Bronchial epithelial cell (primary cell): ENCODE measurements around the gene SUPT3H. TPM values are rescaled to one million over a fixed set of nuclear protein-coding genes. Genes with fewer than 3 reads are reported as not detected.
A peak's percentile ranks its signal among the peaks of the same experiment; 100 is the strongest.

Experiments used
- DNase-seq: peaks from one replicate; pipeline ENCODE4 v3.0.0-alpha.2; 2010; ENCODE audit warnings: low read depth
- FAIRE-seq: peaks from 2 replicates; lab custom pipeline; 2011; peaks lifted over from hg19 to GRCh38; lab: Jason Lieb, UNC
- H3K27me3 ChIP-seq: 2 replicates; pipeline ENCODE4 v1.5.1; 2011; ENCODE audit warnings: low read length; ENCODE audit not compliant: control insufficient read depth, insufficient read depth
- H3K36me3 ChIP-seq: 2 replicates; pipeline ENCODE4 v1.5.1; 2011; ENCODE audit warnings: low read length; ENCODE audit not compliant: control insufficient read depth, insufficient read depth
- H3K4me3 ChIP-seq: 2 replicates; pipeline ENCODE4 v1.5.1; 2011; ENCODE audit warnings: mild to moderate bottlenecking, low read depth, low read length, control low read depth
- CTCF ChIP-seq: IDR thresholded peaks from 2 replicates; pipeline ENCODE4 v1.5.1; 2011; ENCODE audit warnings: mild to moderate bottlenecking, moderate library complexity, low read length, control low read depth, inconsistent platforms; ENCODE audit not compliant: insufficient read depth, severe bottlenecking
- total RNA-seq: library from RNA; depleted of rRNA; stranded (reverse); fragments of >200 nt; gene quantifications from 2 replicates; pipeline ENCODE4 v1.2.1, GENCODE V29; 2014

The SUPT3H gene
- total RNA-seq, 1 donor from 2014 or later = 12.9 TPM

GRCh38 chr6:45310118-45310788, 67.5 kb downstream of the SUPT3H start:
- H3K4me3 ChIP-seq = no peak overlapping the region
- FAIRE-seq (no peak), DNase-seq (no peak)
- H3K36me3 ChIP-seq = no peaks in the 10 kb centered on the region
- H3K27me3 ChIP-seq = no peaks in the 10 kb centered on the region
- TF ChIP-seq CTCF = no peak

- FAIRE-seq = no peak
These were observed 72.2 kb downstream of the SUPT3H start for GRCh38 chr6:45305546-45305945.

GRCh38 chr6:45302832-45303231, 74.9 kb downstream of the SUPT3H start:
- no peak for TF ChIP-seq CTCF
- no peak overlapping the region for H3K4me3 ChIP-seq
- FAIRE-seq = no peak
- DNase-seq = no peak
- H3K36me3 ChIP-seq = no peaks in the 10 kb centered on the region
- H3K27me3 ChIP-seq = no peaks in the 10 kb centered on the region

More at GRCh38 chr6:45305546-45305945, 72.2 kb downstream of the SUPT3H start:
- Histone ChIP-seq H3K36me3 (no peaks in the 10 kb centered on the region), H3K27me3 (no peaks in the 10 kb centered on the region), H3K4me3 (no peak overlapping the region)
- peak; percentile 79 for DNase-seq
- TF ChIP-seq CTCF = no peak

- FAIRE-seq (no peak), DNase-seq (no peak)
- H3K4me3 ChIP-seq = no peak overlapping the region
- H3K36me3 ChIP-seq = no peaks in the 10 kb centered on the region
- no peak for TF ChIP-seq CTCF
- no peaks in the 10 kb centered on the region for H3K27me3 ChIP-seq
These were observed 76.2 kb downstream of the SUPT3H start for GRCh38 chr6:45301348-45302142.

GRCh38 chr6:45300736-45301135, 77.0 kb downstream of the SUPT3H start:
- FAIRE-seq (no peak), DNase-seq (no peak)
- no peak for TF ChIP-seq CTCF
- Histone ChIP-seq H3K36me3 (no peaks in the 10 kb centered on the region), H3K4me3 (no peak overlapping the region), H3K27me3 (no peaks in the 10 kb centered on the region)
